Measurements from ENCODE around the gene PLBD1.

PLBD1 gene

DNA sequence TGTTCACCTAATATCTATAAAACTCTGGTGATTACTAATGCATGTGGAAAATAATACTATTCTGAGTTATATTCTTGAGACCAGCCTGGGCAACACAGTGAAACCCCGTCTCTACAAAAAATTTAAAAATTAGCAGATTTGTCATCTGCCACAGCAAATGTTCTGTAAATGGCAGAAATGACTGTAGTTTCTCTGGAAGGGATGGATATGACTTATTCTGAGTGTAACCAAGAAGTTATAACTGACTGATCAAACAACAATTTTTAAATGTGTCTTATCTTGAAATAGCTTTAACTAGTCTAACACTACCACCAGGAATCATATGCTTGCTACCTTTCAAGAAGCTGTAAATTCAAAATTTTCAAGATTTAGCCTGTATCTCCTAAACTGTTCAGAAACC is 88.7 kb downstream of the PLBD1 start:
- no peaks in the 10 kb centered on the region for H3K79me2 ChIP-seq (ENCODE audit: insufficient read depth, low read length)
- peaks cover 78% of the 10 kb centered on the region for H3K36me3 ChIP-seq (ENCODE audit: insufficient read depth, low read length)
- no peaks in the 10 kb centered on the region for H3K9me2 ChIP-seq (ENCODE audit: low read depth, low read length)

DNA sequence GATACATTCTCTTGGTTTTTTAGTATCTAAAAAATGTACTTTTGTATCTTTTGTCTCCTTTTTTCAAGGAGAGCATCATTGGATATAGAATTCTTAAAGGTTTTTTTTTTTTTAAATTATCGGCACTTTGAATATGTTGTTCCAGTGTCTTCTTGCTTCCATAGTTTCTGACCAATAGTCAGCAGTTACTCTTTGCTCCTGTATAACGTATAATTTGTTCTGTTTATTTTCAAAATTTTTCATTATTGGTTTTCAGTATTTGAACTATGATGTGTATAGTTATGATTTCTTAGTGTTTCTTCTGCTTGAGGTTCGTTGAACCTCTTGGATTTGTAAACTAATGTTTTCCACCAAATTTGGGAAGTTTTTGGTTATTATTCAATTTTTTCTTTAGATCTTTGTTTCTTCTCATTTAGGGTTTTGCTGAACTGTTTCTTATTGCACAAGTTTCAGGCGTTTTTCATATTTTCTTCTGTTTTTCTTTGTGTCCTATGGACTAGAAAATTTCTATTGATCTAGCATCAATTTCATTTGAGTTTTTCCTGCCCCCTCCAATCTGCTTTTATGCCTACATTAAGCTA is 93.9 kb downstream of the PLBD1 start:
- H3K27ac ChIP-seq (ENCODE audit: low read depth, low read length, poor library complexity, severe bottlenecking) = no peak overlapping the region
- H3K27me3 ChIP-seq (ENCODE audit: insufficient read depth, low read length) = no peaks in the 10 kb centered on the region
- no peak overlapping the region for H3K4me3 ChIP-seq (ENCODE audit: low read depth, low read length, poor library complexity, severe bottlenecking)
- no peaks in the 10 kb centered on the region for H3F3A ChIP-seq (ENCODE audit: insufficient read depth, low read length)
- H3K9me2 ChIP-seq (ENCODE audit: low read depth, low read length) = no peaks in the 10 kb centered on the region
- no peak overlapping the region for H2AFZ ChIP-seq (ENCODE audit: low read length)
- H3K79me2 ChIP-seq (ENCODE audit: insufficient read depth, low read length) = no peaks in the 10 kb centered on the region
- H3K4me2 ChIP-seq (ENCODE audit: low read length) = no peak overlapping the region
- no peaks in the 10 kb centered on the region for H4K20me1 ChIP-seq (ENCODE audit: insufficient read depth, low read length)
- H3K9ac ChIP-seq (ENCODE audit: low read length) = no peak overlapping the region
- peaks cover 22% of the 10 kb centered on the region for H3K9me3 ChIP-seq (ENCODE audit: low read length)
- no peaks in the 10 kb centered on the region for H3K4me1 ChIP-seq (ENCODE audit: insufficient read depth, low read length, severe bottlenecking)
- TF ChIP-seq, protein P1, sequence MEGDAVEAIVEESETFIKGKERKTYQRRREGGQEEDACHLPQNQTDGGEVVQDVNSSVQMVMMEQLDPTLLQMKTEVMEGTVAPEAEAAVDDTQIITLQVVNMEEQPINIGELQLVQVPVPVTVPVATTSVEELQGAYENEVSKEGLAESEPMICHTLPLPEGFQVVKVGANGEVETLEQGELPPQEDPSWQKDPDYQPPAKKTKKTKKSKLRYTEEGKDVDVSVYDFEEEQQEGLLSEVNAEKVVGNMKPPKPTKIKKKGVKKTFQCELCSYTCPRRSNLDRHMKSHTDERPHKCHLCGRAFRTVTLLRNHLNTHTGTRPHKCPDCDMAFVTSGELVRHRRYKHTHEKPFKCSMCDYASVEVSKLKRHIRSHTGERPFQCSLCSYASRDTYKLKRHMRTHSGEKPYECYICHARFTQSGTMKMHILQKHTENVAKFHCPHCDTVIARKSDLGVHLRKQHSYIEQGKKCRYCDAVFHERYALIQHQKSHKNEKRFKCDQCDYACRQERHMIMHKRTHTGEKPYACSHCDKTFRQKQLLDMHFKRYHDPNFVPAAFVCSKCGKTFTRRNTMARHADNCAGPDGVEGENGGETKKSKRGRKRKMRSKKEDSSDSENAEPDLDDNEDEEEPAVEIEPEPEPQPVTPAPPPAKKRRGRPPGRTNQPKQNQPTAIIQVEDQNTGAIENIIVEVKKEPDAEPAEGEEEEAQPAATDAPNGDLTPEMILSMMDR (IDR thresholded peaks at IDR 0.05; ENCODE audit: low read length) = no peak
- TF ChIP-seq EZH2 (IDR thresholded peaks at IDR 0.05; ENCODE audit: borderline replicate concordance, low read length) = no peak
- peaks cover 81% of the 10 kb centered on the region for H3K36me3 ChIP-seq (ENCODE audit: insufficient read depth, low read length)

More for the DNA sequence above, 88.7 kb downstream of the PLBD1 start:
- Histone ChIP-seq H3K27ac (ENCODE audit: low read depth, low read length, poor library complexity, severe bottlenecking) (no peak overlapping the region), H3K4me1 (ENCODE audit: insufficient read depth, low read length, severe bottlenecking) (no peaks in the 10 kb centered on the region), H3F3A (ENCODE audit: insufficient read depth, low read length) (no peaks in the 10 kb centered on the region), H4K20me1 (ENCODE audit: insufficient read depth, low read length) (no peaks in the 10 kb centered on the region), H3K4me2 (ENCODE audit: low read length) (no peak overlapping the region), H2AFZ (ENCODE audit: low read length) (no peak overlapping the region), H3K4me3 (ENCODE audit: low read depth, low read length, poor library complexity, severe bottlenecking) (no peak overlapping the region), H3K9me3 (ENCODE audit: low read length) (peaks cover 9% of the 10 kb centered on the region), H3K9ac (ENCODE audit: low read length) (no peak overlapping the region), H3K27me3 (ENCODE audit: insufficient read depth, low read length) (no peaks in the 10 kb centered on the region)
- TF ChIP-seq, protein P1 (IDR thresholded peaks at IDR 0.05; ENCODE audit: low read length) = no peak
- no peak for TF ChIP-seq EZH2 (IDR thresholded peaks at IDR 0.05; ENCODE audit: borderline replicate concordance, low read length)

DNA sequence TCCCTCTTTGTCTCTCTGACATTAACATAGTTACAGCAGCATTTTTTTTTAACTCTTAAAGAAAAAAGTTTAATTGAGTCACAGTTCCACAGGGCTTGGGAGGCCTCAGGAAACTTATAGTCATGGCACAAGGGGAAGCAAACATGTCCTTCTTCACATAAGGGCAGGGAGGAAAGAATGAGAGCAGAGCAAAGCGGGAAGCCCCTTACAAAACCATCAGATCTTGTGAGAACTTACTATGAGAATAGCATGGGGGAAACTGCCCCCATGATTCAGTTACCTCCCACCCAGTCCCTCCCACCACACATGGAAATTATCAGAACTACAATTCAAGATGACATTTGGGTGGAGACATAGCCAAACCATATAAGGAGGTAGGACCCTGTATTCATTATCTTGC is 96.2 kb downstream of the PLBD1 start:
- Histone ChIP-seq H3K4me3 (ENCODE audit: low read depth, low read length, poor library complexity, severe bottlenecking) (no peak overlapping the region), H3K9ac (ENCODE audit: low read length) (no peak overlapping the region), H4K20me1 (ENCODE audit: insufficient read depth, low read length) (no peaks in the 10 kb centered on the region), H3K9me2 (ENCODE audit: low read depth, low read length) (no peaks in the 10 kb centered on the region), H3K36me3 (ENCODE audit: insufficient read depth, low read length) (peaks cover 89% of the 10 kb centered on the region), H3K27me3 (ENCODE audit: insufficient read depth, low read length) (no peaks in the 10 kb centered on the region), H3K79me2 (ENCODE audit: insufficient read depth, low read length) (no peaks in the 10 kb centered on the region), H3K27ac (ENCODE audit: low read depth, low read length, poor library complexity, severe bottlenecking) (no peak overlapping the region), H3K4me2 (ENCODE audit: low read length) (no peak overlapping the region), H2AFZ (ENCODE audit: low read length) (no peak overlapping the region), H3K4me1 (ENCODE audit: insufficient read depth, low read length, severe bottlenecking) (no peaks in the 10 kb centered on the region), H3F3A (ENCODE audit: insufficient read depth, low read length) (no peaks in the 10 kb centered on the region), H3K9me3 (ENCODE audit: low read length) (peaks cover 22% of the 10 kb centered on the region)
- no peak for TF ChIP-seq EZH2 (IDR thresholded peaks at IDR 0.05; ENCODE audit: borderline replicate concordance, low read length)
- TF ChIP-seq, protein P1 (IDR thresholded peaks at IDR 0.05; ENCODE audit: low read length) = no peak

All from OCI-LY1 (cell line).